ENCODE data around the gene DRGX.

DNA sequence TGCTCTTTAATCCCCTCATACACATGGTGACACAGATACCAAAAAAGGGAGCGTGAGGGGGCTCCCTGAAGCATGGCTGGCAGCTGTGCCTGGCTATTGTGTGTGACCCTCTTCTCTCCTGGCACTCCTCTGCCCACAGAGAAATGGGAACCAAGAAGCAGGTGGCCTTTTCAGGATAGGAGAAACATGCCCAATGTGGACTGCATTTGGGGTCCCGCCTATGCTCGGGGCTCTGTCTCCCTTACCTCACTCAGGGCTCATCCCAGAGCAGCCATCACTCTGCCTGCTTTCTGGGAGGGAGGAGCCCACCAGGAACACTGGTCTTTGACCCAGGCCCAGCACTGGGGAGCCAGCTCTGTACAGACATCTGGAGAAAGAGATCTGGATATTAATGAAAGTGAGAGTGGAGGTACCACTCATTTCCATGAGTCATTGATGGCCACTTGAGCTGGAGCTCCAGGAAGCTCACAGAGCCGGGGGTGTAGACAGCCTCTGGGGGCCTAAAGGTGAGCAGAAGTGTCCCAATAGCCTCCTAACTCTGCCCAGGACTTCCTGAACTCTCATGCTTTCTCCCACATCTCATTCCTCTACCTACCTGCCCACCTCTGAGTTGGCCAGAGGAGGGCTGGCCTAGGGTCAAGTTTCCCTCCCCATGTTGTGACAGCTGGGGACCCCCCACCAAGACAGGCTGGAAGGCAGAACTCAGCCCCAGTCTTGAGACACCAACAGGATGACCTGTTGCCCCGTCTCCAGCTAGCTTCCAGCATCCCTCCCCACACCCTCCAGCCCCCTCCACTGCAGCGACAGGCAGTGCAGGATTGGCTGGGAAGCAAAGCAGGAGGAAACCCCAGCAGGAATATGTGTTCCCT, 42.6 kb downstream of the DRGX start:
- TF ChIP-seq, protein P1, sequence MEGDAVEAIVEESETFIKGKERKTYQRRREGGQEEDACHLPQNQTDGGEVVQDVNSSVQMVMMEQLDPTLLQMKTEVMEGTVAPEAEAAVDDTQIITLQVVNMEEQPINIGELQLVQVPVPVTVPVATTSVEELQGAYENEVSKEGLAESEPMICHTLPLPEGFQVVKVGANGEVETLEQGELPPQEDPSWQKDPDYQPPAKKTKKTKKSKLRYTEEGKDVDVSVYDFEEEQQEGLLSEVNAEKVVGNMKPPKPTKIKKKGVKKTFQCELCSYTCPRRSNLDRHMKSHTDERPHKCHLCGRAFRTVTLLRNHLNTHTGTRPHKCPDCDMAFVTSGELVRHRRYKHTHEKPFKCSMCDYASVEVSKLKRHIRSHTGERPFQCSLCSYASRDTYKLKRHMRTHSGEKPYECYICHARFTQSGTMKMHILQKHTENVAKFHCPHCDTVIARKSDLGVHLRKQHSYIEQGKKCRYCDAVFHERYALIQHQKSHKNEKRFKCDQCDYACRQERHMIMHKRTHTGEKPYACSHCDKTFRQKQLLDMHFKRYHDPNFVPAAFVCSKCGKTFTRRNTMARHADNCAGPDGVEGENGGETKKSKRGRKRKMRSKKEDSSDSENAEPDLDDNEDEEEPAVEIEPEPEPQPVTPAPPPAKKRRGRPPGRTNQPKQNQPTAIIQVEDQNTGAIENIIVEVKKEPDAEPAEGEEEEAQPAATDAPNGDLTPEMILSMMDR (IDR thresholded peaks at IDR 0.05), result no peak
- TF ChIP-seq POLR2A (IDR thresholded peaks at IDR 0.05), result no peak
